Measurements from ENCODE around the gene PLAGL2.
"Not testable (repeated sequence)": the region's sequence is repeated elsewhere in the genome, so short reads cannot be mapped to it uniquely, and the experiment has no call there.

The PLAGL2 gene

DNA sequence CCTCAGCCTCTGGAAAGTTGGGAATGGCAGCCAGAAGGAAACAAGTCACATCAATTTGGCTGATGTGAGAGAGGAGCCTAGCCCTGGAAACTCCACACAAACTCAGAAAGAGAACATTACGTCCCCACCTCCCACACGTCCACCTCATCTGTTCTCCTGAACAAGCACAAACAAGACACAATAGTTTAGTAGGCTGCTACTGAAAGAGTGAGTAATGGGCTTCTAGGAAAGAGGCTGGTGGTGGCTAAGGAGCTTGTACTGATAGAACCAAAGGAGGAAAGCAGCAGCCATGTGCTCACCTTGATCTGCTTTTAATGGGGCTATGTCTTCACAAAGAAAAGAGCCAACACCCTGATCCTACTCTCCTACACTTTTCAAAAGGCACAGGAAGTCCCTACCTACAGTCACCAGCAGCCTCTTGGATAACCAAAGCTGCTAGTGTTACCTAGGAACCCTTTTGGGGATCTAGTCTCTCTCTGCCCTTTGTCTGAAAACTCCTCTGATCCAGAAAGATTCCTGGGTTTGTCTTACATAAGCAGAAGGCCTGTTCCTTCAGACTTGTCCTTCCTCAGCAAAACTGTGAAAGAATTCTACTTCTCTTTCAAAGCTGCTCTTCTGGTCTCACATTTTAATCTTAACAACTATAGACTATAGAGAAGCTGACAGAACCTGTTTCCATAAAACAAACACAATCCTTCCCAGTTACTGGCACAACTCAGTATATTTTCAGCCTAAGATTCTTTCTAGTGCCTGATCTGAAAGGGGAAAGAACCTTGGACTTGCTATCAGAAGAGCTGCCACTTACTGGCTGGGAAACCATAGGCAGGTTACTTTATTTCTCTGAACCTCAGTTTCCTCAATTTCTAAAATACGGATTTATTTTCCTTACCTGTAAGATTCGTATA lies 3.1 kb downstream of the PLAGL2 start:
- no peak for DNase-seq (ENCODE audit: low read depth)

DNA sequence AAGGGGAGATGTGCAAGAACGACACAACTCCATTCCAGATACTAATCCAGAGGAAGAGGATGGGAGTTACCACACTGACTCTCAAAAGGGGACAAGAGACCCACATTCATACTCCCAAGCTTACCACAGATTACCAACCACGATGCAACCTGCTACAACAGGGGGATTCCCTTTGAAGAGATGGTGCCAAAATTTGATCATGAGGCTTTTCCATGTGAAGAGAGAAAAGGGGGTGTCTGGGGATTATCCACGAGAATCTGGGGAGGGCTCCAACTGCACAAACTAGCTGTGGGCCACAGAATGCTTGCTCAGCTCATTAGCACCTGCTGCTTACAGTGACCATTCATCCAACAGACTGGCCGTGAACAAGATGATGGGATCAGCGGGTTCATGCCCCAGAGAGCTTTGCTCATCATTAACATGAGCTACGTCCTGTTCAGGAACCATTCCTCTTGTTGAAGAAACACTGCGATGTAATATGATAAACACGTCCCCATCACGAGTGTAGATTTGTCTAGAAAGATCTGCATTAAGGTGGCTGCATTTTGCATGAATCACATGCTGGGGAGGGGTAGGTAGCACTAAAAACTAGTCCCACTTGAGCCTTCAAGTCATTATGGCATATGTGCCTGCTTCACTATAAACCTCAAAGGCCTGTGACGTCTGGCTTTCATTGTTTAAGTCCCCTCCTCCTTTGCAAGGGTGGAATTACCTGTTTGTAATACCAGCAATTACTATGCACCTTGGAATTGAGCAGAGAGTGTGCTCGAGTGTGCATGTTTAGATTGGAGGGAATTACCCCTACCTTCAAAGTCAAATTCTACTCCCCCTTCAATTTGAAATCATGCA lies 4.0 kb downstream of the PLAGL2 start:
- DNase-seq (ENCODE audit: low read depth) = no peak

DNA sequence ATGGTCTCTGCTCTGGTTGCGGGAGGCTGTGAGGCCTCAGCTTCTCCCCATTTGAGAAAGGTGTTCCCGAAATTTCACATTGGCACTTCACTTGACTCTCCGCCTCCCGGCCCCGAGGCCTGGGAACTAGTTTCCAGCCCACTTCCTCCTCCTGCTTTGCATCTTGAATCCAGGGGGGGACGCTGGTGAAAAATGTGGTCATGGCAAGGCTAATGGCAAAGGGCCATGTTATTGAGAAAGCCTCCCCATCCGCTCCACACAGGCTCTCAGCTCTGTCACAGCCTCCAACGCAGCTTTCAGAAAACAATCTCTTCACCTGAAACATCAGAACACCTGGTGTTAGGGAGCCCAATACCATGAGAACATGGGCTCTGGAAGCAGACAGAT lies 5.6 kb downstream of the PLAGL2 start:
- DNase-seq (ENCODE audit: low read depth) = no peak

DNA sequence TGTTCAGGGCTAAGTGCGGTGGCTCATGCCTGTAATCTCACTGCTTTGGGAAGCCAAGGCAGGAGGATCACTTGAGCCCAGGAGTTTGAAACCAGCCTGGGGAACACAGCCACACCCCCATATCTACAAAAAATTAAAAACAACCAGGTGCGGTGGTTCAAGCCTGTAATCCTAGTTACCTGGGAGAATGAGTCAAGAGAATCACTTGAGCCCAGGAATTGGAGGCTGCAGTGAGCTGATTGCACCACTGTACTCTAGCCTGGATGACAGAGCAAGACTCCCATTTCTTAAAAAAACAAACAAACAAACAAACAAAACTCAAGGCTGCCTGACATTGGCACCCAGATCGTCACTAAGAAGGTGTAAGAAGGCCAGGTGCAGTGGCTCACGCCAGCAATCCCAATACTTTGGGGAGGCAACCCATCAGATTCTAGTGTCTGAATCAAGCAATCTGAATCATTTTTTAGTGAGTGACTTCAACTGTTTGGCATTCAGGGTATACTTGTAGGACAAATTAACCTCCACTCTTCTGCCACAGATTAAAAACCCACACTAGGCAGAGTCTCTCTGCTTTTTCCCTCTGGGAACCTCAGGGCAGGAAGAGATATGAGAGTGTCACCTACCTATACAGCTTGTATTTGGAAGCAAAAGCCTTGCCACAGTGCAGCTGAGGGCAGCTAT lies 6.1 kb downstream of the PLAGL2 start:
- DNase-seq (ENCODE audit: low read depth) = no peak

DNA sequence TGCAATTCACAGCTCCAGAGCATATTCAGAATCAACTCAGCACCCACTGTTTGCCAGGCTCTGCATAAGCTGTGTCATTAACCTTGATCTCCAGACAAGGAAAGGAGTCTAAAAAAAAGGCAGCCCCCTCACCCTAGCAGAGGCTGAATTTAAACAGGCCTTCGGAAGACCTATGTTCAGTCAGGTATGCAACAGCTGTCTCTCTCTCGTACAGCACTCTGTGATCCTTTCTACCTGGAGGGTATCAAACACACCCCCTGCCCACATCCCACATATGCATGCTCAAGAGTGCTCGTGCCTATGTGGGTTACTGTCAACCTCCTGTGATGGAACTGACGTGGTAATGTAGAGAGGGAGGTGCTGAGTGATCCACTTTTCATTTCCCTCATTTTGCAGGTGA lies 8.5 kb downstream of the PLAGL2 start:
- DNase-seq (ENCODE audit: low read depth) = no peak

DNA sequence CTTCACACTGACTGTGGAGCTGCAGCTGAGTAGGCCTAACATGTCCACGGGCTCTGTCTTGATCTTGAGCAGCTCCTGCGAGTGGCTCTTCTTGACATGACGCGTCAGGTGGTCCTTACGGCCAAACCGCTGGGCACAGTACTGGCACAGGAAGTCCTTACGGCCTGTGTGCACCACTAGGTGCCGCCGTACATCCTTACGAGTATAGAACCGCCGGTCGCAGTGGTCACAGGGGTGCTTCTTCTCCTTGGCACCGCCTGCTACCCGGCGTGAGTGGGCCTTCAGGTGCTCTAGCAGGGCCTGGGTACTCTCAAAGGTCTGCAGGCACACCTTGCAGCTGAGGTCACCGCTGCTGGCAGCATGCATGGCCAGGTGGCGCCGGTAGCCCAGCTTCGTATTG lies 10.4 kb downstream of the PLAGL2 start:
- DNase-seq (ENCODE audit: low read depth) = not testable (repeated sequence)

DNA sequence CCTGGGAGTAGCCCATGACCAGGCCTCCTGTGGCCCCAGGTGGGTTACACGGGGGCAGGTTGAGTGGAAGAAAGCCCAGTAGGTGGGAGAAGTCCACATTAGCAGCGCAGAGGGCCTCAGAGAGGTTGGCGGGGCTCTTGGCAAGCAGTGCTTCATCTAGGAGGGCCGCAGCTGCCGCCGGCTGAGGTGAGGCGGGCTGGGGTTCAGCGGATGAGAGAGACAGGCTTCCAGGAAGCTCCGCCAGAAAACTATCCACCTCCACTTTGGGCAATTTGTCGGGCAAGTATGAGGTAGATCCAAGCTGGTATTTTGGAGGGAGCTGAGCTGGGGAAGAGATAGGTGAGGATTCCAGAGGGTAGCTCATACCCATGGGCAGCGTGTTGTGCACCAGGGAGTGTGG lies 10.9 kb downstream of the PLAGL2 start:
- not testable (repeated sequence) for DNase-seq (ENCODE audit: low read depth)

DNA sequence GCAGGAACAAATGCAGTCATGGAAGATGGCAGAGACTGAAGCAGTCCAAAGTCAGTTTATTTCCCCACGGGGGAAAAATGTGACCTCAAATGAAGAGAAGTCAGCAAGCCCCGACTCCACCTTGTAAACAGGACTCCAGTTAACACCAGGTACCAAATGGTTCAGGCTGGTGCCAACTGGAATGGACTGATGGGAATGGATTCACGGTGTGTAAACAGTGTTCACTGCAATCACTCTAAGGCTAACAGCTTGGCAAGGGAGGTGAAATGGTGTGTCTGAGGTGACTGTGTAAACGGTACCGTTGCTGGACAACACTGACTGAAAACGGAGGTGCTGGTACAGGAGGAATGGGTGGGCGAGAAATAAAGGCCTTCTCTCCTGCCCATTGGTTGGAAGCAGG lies 12.0 kb downstream of the PLAGL2 start:
- no peak for DNase-seq (ENCODE audit: low read depth)

DNA sequence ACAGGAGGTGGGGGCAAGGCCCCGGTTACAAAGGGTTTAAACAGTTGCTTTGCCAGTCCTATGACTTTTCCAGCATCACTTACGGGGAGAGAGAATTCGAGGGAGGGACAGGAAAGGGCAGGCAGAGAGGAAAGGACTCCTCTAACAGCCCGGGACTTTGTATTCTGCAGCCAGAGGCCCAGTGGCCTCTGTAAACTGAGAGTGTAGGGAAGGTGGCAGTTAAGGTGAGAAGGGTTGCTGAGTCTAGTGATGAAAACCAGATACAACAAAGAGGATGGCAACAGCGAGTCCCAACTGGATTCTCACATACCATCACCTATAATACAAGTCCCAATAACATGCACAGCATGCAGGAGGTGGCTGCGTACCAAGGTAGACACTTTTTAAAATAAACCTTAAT lies 13.5 kb downstream of the PLAGL2 start:
- no peak for DNase-seq (ENCODE audit: low read depth)

DNA sequence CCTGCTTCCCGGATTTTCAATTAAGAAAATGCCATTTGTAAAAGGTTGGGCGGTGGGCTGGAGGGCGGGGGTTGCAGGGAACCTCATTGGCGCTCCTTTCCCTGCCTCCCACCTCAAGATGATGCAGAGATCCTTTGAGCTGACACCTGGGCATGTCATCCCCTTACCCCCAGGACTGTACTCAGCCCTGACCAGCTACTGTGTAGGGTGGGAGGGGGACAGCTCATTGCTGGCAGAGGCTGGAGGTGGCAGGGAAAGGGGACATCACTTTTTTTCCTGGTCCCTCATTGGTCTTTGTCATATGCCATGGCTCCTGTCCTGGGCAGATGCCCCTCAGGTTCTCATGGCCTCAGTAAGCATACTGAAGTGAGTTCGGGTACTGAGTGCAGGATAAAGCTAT lies 14.2 kb downstream of the PLAGL2 start:
- not testable (repeated sequence) for DNase-seq (ENCODE audit: low read depth)

DNA sequence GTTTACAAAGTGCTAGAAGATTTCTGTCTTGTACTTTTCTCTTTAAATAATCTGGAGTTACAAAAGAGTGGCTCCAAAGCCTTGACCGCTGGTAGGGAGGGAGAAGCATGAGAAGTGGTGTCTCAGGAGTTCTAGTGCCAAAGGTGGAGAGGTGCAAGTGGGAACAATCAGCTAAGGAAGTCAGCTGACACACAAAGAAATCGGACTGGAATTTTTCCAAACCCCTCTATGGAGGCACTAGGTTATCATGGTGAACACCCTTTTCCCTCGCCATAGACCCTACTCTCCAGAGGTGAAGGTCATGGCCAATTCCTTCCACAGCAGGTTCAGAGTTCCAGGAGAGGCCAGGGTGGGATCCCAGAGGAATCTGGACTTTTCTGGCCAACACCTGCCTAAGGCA lies 14.8 kb downstream of the PLAGL2 start:
- DNase-seq (ENCODE audit: low read depth) = no peak

DNA sequence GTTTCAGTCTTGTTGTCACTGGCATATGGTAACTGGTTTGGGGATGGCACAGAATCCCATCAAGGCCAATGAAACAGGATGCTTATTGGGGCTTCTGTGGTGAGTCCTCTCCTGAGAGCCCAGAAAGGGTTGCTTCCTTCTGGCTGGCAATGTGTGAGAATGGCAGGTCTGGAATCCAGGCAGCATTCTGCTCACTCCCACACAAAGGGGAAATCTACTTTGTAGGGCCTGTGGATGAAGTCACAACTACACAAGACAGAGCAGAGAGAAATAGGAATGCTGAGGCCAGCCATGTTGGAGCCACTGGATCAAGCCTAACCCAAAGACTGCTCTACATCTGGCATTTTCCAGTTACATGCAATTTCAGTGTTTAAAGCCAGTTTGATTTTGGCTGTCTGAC lies 15.7 kb downstream of the PLAGL2 start:
- no peak for DNase-seq (ENCODE audit: low read depth)

DNA sequence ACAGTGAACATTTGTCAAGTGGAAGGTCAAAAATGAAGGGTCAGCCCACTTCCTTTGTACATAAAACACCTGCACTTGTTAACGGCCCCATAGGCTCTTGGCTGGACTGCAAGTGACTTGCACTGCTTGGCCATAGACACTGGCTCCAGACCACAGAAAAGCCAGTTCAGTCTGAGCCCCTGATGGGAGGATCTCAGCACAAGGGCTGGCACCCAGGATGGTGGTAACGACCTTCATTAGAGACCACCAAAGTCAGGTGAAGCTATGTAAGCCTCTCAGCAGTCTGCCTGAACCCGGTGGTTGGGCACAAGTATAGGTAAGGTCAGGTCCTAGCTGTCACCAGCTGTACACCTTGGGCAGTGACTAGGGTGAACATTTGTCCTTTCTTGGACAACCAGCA lies 16.1 kb downstream of the PLAGL2 start:
- no peak for DNase-seq (ENCODE audit: low read depth)

DNA sequence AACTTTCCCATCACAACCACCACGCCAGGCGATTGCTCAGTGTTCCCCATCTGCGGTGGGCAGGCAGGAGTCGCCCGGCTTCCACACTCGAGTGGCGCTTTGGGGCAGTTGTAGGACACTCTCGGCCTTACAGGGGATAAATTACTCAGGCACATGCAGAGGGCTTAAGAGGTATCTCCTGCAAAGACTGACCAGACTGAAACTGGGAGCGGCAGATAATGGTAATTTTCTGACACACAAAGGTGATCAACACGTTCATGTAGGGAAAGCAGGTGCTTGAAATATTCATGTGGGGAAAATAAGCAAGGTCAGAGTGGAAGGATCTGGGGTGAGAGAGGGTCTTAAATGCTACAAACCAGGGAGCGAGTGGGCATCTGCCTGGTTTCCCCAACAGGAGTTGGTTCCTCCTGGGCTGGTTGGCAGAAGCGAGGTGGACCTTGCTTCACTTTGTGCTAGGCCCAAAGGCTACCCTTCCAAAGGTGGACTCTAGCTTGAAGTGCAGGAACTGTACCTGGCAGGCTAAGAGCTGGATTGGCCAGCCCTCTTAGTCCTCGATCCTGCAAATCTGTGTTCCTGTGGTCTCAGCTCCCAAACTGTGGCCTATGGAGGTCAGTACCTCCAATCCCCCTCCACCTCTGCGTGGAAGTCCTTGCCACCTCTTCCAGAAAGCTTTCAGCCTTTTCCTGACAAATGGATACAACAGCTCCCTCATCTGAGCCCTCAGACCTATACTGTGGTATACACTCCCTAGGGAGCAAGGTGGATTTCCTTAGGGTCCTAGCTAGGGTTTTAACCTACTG lies 16.7 kb downstream of the PLAGL2 start:
- no peak for DNase-seq (ENCODE audit: low read depth)

DNA sequence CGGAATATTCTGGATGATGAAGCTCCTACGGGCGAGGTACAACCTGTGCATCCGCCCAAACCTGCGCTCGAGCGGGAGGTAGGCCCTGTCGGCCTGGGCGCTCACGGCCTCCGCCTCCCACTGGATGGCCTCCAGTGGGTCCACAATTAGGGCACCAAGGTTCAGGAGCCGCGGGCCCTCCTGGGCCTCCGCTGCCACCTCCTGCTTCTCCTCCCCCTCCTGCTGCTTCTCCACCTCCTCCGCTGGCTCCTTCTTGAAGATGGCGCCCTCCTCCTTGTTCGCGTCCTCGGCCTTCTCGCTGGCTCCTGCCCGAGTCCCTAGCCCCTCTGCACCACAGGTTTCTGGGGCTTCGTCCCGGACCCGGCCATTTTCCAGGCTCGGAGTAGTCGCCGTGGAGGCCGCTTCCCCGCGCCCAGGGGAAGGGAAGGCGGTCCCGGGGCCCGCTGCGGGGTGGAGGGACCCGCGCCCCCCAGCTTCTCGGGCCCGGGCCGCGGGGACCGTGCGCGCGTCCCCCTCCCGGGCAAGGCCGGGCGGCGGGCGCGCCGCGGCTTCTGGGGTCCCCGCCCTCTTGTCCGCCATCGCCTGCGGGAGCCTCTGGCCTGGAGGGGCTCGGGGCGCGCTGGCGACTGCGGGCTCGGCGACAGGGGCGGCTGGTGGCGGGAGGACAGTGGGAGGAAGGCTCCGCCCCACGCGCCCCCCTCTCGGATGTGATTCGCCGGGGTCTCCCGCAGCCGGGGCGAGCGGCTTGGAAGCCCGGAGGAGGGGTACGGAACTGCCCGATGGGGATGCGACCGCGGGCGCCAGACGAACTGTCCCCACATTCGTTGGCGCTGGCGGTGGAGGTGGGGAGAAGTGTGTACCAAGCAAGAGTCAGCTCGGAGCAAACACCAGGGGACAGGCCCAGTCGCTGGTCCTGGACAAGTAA lies 17.6 kb downstream of the PLAGL2 start:
- no peak for DNase-seq (ENCODE audit: low read depth)

DNA sequence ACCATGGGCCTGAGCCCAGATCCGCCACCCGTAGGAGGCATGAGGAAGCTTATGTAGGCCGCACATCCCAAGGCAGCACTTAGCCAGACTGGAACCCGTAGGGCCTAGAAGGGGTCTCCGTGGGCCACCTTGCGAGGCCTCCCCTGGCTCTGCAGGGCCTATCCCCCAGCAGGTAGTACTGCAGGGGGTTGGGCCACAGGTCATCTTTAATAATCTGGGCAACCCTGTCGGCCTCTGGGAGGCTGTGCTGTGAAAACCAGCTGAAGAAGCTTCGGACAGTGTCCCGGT lies 18.5 kb downstream of the PLAGL2 start:
- DNase-seq (ENCODE audit: low read depth) = no peak

DNA sequence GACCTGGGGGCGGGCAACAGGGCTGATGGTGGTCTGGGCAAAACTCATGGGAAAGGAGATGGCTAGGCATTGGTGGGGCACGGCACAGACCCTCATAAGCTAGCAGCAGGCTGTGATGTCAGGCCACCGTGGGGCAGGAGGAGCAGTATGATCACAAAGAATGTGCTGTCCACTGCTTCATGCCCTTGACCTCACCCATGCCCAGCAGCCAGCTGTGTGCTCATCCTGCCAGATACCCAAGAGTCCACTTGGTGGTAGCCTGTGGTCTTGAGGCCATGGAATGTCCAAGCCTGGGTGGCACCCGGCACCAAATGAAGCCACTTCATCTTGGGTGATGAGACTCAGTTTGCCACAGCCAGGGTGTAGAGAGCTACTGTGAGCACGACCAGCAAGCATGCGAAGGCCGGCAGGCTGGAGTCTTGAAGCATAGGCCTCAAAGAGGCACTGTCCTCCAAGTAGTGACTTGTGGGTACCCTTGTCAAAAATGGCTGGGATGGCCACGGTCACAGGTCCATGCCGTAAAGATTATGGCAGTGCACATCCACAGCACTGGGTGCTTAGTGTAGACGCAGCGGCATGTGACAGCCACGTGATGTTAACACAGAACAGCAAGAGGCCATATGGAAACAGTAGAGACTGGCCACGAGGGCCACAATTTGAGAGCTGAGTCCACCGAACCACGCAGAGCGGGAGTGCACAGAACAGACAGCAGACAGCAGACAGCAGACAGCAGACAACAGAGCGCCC lies 19.0 kb downstream of the PLAGL2 start:
- no peak for DNase-seq (ENCODE audit: low read depth)

DNA sequence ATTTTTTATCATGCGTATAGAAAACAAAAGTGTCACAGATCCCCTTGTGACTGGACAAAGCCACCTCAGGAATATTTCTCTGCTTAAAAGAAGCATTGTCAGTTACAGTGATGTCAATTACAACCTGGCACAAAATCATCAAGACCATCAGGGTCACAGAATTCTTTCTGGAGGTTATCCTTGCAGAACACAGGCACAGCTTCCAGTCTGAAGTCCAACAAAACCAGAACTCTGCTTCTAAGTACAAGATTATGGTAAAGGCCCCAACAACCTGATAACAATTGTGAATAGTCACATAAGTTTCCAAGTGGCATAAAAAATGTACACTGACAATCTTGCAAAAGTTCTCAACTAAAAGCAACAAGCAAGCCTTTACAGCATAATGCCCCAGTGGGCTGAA lies 21.0 kb downstream of the PLAGL2 start:
- DNase-seq (ENCODE audit: low read depth) = no peak

DNA sequence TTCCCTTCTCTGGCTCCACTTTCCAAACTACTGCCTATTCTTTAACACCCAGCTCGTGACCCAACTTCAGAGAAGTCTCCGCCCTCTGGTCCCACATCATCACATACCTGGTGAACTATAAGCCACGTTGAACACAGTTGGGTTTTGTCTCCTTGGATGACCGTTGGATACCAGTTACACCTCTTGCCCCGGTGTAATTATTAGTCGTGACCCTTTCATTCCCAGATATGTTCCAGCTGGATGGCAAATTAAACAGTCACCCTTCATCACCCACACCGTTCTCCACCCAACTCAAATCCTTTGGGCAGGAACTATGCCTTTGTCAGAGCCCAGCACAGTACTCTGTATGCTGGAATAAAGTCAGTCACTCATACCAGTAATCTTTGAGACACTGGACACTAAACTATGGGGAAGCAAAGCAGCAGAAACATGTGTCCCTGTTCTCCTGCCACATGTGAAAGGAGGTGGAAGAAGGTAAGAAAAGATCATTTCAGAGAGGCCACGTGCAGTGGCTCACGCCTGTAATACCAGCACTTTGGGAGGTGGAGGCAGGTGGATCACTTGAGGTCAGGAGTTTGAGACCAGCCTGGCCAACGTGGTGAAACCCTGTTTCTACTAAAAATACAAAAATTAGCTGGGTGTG lies 22.5 kb downstream of the PLAGL2 start:
- DNase-seq (ENCODE audit: low read depth) = no peak
